Panc1 (cell line): Measurements from ENCODE around the gene PIAS4. TPM values are rescaled to one million over a fixed set of nuclear protein-coding genes. Genes with fewer than 3 reads are reported as not detected.

Experiments used
- ATAC-seq: fragments of 200-7000 bp; cut with Tn5 transposase; 2 replicates; pipeline ENCODE4 v1.9.1; 2020; ENCODE audit warnings: mild to moderate bottlenecking, moderate library complexity
- BruUV-seq: library from RNA; stranded (reverse); fragments of 400-500 nt; replicated peaks from 2 replicates; lab custom pipeline; 2021; lab: Mats Ljungman, UMichigan
- CTCF ChIA-PET: fragments of 300-600 bp; sonication (Branson Sonifier 250); formaldehyde crosslinking; loops from one replicate; lab custom pipeline; 2022; ENCODE audit warnings: antibody characterized with exemption; lab: Charles Lee
- POLR2A ChIA-PET: fragments of 300-600 bp; sonication (Branson Sonifier 250); formaldehyde crosslinking; loops from one replicate; lab custom pipeline; 2022; ENCODE audit warnings: antibody characterized with exemption; lab: Charles Lee
- DNase-seq: peaks from one replicate; pipeline ENCODE4 v3.0.0-alpha.2; 2010; ENCODE audit warnings: low read depth, low spot score
- H3K27ac ChIP-seq: 2 replicates; pipeline ENCODE4 v1.5.1; 2011; ENCODE audit warnings: mild to moderate bottlenecking, low read length, inconsistent platforms
- H3K27me3 ChIP-seq: fragments of 200-500 bp; sonication (Bioruptor generic); 2 replicates; pipeline ENCODE4 v1.6.0; 2014; ENCODE audit warnings: low read length, inconsistent platforms; ENCODE audit not compliant: control insufficient read depth, insufficient read depth
- H3K36me3 ChIP-seq: fragments of 200-500 bp; sonication (Bioruptor generic); 2 replicates; pipeline ENCODE4 v1.5.1; 2014; ENCODE audit warnings: inconsistent platforms, mild to moderate bottlenecking, low read length, moderate library complexity; ENCODE audit not compliant: control insufficient read depth, insufficient read depth
- H3K4me1 ChIP-seq: 2 replicates; pipeline ENCODE4 v1.5.1; 2011; ENCODE audit warnings: inconsistent platforms, mild to moderate bottlenecking, low read length, moderate library complexity; ENCODE audit not compliant: control insufficient read depth, insufficient read depth
- H3K4me3 ChIP-seq, 2 experiments: 2 replicates each; pipeline ENCODE4 v1.5.1; 2011 to 2012; ENCODE audit warnings: low read depth in 2 of 2, low read length in 2 of 2, mild to moderate bottlenecking in 2 of 2, inconsistent platforms in 1 of 2, moderate library complexity in 1 of 2
- H3K9me3 ChIP-seq: fragments of 200-500 bp; sonication (Bioruptor generic); 2 replicates; pipeline ENCODE4 v1.5.1; 2014; ENCODE audit warnings: low read depth, mild to moderate bottlenecking, inconsistent platforms, low read length, moderate library complexity; ENCODE audit not compliant: control insufficient read depth, insufficient read depth
- POLR2AphosphoS5 ChIP-seq: IDR thresholded peaks from 2 replicates; pipeline ENCODE4 v1.6.1; 2012; ENCODE audit warnings: mild to moderate bottlenecking, low read depth, low read length, moderate library complexity
- SIN3A ChIP-seq: IDR thresholded peaks from 2 replicates; pipeline ENCODE4 v1.6.1; 2012; ENCODE audit warnings: low read depth, mild to moderate bottlenecking, low read length, moderate library complexity, borderline replicate concordance; ENCODE audit not compliant: insufficient read depth
- TCF7L2 ChIP-seq: IDR thresholded peaks from 2 replicates; pipeline ENCODE4 v1.6.1; 2011; ENCODE audit warnings: mild to moderate bottlenecking, low read depth, low read length, inconsistent platforms
- in situ Hi-C: cut with HindIII; loops from 2 replicates; pipeline ENCODE4 v1.10.0; 2016; ENCODE audit warnings: low sequenced_read_pairs, low pct_unique_long_range_greater_than_20kb
- intact Hi-C: fragments of 100-400 bp; cut with micrococcal nuclease; formaldehyde crosslinking; loops from one replicate; pipeline ENCODE4 v1.10.0; 2022; ENCODE audit not compliant: unreplicated experiment
- total RNA-seq: library from RNA; stranded (reverse); gene quantifications from one replicate; pipeline ENCODE4 v1.2.1, GENCODE V29; 2021; ENCODE audit not compliant: unreplicated experiment
- TF ChIP-seq, protein P1 (sequence below), 2 experiments: IDR thresholded peaks; 2 replicates each; pipeline ENCODE4 v1.6.1; 2011 to 2012; ENCODE audit warnings: low read depth in 2 of 2, control low read depth in 1 of 2, low read length in 1 of 2, mild to moderate bottlenecking in 1 of 2, moderate library complexity in 1 of 2; ENCODE audit not compliant: insufficient read depth in 1 of 2
- TF ChIP-seq, protein P2 (sequence below): fragments of 450-650 bp; IDR thresholded peaks from 2 replicates; pipeline ENCODE4 v1.5.1; 2017; ENCODE audit warnings: mild to moderate bottlenecking

Gene PIAS4
- total RNA-seq, 1 experiment from 2014 or later, result 36.7 TPM

DNA sequence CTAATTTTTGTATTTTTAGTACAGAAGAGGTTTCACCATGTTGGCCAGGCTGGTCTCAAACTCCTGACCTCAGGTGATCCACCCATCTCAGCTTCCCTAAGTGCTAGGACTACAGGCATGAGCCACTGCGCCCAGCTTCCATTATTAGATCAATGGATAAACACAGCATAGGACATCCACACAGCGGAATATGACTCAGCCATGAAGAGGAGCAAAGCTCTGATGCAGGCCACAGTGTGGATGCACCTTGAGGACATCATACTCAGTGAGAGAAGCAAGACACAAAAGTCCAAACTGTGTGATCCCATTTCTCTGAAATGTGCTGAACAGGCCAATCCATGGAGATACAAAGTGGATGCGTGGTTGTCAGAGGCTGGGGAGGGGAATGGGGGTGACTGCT lies 64.1 kb downstream of the PIAS4 start:
- POLR2A ChIA-PET, result interaction anchor here (0.6 kb wide), 1 partner anchor 30 kb away, joined by 6 read pairs; no protein-coding TSS in a partner anchor
- TF ChIP-seq, protein P1, sequence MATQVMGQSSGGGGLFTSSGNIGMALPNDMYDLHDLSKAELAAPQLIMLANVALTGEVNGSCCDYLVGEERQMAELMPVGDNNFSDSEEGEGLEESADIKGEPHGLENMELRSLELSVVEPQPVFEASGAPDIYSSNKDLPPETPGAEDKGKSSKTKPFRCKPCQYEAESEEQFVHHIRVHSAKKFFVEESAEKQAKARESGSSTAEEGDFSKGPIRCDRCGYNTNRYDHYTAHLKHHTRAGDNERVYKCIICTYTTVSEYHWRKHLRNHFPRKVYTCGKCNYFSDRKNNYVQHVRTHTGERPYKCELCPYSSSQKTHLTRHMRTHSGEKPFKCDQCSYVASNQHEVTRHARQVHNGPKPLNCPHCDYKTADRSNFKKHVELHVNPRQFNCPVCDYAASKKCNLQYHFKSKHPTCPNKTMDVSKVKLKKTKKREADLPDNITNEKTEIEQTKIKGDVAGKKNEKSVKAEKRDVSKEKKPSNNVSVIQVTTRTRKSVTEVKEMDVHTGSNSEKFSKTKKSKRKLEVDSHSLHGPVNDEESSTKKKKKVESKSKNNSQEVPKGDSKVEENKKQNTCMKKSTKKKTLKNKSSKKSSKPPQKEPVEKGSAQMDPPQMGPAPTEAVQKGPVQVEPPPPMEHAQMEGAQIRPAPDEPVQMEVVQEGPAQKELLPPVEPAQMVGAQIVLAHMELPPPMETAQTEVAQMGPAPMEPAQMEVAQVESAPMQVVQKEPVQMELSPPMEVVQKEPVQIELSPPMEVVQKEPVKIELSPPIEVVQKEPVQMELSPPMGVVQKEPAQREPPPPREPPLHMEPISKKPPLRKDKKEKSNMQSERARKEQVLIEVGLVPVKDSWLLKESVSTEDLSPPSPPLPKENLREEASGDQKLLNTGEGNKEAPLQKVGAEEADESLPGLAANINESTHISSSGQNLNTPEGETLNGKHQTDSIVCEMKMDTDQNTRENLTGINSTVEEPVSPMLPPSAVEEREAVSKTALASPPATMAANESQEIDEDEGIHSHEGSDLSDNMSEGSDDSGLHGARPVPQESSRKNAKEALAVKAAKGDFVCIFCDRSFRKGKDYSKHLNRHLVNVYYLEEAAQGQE (IDR thresholded peaks at IDR 0.05; ENCODE audit: insufficient read depth in 1 of 2, low read depth in 2 of 2, low read length in 1 of 2), result no peak
- no peak for TF ChIP-seq SIN3A
- in situ Hi-C loops, result no loop called here
- CTCF ChIA-PET, result no interaction called here
- Histone ChIP-seq H3K27me3 (no peaks in the 10 kb centered on the region), H3K9me3 (no peaks in the 10 kb centered on the region), H3K27ac (no peak overlapping the region), H3K4me1 (0 out of 2 replicates have a peak, but pooled peaks cover 5% of the 10 kb centered on the region), H3K4me3 (no peak overlapping the region), H3K36me3 (no peaks in the 10 kb centered on the region)
- intact Hi-C loops, result no loop called here
- DNase-seq, result no peak
- BruUV-seq, result no TSS peak
- no peak for ATAC-seq

DNA sequence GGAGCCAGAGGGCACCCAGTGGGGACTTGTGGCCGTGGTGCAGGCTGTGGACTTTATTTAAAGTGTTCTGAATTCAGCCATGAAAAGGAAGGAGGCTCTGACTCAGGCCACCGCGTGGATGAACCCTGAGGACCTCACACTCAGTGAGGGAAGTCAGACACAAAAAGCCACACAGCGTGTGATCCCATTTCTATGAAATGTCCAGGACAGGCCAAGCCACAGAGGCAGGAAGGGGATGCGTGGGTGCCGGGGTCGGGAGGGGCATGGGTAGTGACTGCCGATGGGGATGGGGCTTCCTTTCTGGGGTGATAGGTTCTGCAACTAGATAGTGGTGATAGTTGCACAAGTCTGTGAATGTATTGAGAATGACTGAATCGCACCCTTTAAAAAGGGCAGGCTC lies 67.8 kb downstream of the PIAS4 start:
- ATAC-seq (no peak), DNase-seq (no peak)
- BruUV-seq, result no TSS peak
- no peaks in the 10 kb centered on the region for H3K36me3 ChIP-seq
- POLR2A ChIA-PET, result no interaction called here
- H3K4me1 ChIP-seq, result peaks cover 4% of the 10 kb centered on the region
- TF ChIP-seq, protein P2, sequence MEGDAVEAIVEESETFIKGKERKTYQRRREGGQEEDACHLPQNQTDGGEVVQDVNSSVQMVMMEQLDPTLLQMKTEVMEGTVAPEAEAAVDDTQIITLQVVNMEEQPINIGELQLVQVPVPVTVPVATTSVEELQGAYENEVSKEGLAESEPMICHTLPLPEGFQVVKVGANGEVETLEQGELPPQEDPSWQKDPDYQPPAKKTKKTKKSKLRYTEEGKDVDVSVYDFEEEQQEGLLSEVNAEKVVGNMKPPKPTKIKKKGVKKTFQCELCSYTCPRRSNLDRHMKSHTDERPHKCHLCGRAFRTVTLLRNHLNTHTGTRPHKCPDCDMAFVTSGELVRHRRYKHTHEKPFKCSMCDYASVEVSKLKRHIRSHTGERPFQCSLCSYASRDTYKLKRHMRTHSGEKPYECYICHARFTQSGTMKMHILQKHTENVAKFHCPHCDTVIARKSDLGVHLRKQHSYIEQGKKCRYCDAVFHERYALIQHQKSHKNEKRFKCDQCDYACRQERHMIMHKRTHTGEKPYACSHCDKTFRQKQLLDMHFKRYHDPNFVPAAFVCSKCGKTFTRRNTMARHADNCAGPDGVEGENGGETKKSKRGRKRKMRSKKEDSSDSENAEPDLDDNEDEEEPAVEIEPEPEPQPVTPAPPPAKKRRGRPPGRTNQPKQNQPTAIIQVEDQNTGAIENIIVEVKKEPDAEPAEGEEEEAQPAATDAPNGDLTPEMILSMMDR, result no peak
- TF ChIP-seq SIN3A (no peak), TCF7L2 (no peak), POLR2AphosphoS5 (no peak)
- TF ChIP-seq, protein P1 (IDR thresholded peaks at IDR 0.05; ENCODE audit: insufficient read depth in 1 of 2, low read depth in 2 of 2, low read length in 1 of 2), result no peak
- no peak overlapping the region for H3K27ac ChIP-seq
- no peaks in the 10 kb centered on the region for H3K9me3 ChIP-seq
- in situ Hi-C loops (no loop called here), intact Hi-C loops (no loop called here)
- H3K27me3 ChIP-seq, result no peaks in the 10 kb centered on the region
- CTCF ChIA-PET, result no interaction called here
- H3K4me3 ChIP-seq, result no peak overlapping the region
